Peyer's patch (tissue), 4 donors: ENCODE measurements around the gene ARMC9.

Experiments
- POLR2A ChIP-seq, 2 donors: fragments of 450-650 bp; IDR thresholded peaks; one replicate each; pipeline ENCODE4 v1.5.1; 2017; ENCODE audit warnings: antibody characterized with exemption in 2 of 2, mild to moderate bottlenecking in 2 of 2, moderate library complexity in 2 of 2
- TF ChIP-seq, protein P1 (sequence below), 6 experiments: fragments of 450-650 bp in 4 of 6; fragments of 200-600 bp in 2 of 6; sonication (generic) in 1 of 6; IDR thresholded peaks; one replicate each; pipeline ENCODE4 v1.5.1; 2017 to 2019; ENCODE audit warnings: antibody characterized with exemption in 6 of 6, mild to moderate bottlenecking in 3 of 6, moderate library complexity in 1 of 6

GRCh38 chr2:231392431-231393148 lies 194.2 kb downstream of the ARMC9 start:
- TF ChIP-seq, protein P1, sequence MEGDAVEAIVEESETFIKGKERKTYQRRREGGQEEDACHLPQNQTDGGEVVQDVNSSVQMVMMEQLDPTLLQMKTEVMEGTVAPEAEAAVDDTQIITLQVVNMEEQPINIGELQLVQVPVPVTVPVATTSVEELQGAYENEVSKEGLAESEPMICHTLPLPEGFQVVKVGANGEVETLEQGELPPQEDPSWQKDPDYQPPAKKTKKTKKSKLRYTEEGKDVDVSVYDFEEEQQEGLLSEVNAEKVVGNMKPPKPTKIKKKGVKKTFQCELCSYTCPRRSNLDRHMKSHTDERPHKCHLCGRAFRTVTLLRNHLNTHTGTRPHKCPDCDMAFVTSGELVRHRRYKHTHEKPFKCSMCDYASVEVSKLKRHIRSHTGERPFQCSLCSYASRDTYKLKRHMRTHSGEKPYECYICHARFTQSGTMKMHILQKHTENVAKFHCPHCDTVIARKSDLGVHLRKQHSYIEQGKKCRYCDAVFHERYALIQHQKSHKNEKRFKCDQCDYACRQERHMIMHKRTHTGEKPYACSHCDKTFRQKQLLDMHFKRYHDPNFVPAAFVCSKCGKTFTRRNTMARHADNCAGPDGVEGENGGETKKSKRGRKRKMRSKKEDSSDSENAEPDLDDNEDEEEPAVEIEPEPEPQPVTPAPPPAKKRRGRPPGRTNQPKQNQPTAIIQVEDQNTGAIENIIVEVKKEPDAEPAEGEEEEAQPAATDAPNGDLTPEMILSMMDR (IDR thresholded peaks at IDR 0.05), result no peak
- no peak for TF ChIP-seq POLR2A (IDR thresholded peaks at IDR 0.05)
